HG03521 (cell line): ENCODE results near the gene SARNP.
"Not testable (repeated sequence)": the region's sequence is repeated elsewhere in the genome, so short reads cannot be mapped to it uniquely, and the experiment has no call there.

Experiments
- ATAC-seq: cut with Tn5 transposase; IDR thresholded peaks from one replicate; pipeline ENCODE4 v1.9.1; 2021; ENCODE audit warnings: mild to moderate bottlenecking, moderate library complexity; ENCODE audit not compliant: unreplicated experiment

SARNP gene

DNA sequence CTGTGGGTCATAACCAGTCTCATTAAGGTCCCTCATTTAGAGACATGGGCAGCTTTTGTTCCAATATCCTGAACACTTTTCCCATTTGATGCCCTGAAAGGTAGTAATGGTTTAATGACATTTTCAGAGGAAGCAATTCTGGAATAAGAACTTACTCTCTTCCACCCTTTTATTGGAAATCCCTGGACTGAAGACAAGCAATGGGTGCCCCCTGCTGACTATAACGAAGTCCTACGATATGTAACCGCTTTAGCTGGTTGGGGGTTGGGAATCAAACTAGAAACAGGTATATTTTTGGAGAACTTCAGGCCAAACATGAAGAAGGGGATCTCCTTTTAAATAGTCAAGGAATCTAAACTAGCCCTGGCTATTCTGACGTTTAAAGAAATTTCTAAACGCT lies 20.5 kb downstream of the SARNP start:
- no peak for ATAC-seq

- no peak for ATAC-seq
These were observed 21.6 kb downstream of the SARNP start for GRCh38 chr12:55795950-55796349.

DNA sequence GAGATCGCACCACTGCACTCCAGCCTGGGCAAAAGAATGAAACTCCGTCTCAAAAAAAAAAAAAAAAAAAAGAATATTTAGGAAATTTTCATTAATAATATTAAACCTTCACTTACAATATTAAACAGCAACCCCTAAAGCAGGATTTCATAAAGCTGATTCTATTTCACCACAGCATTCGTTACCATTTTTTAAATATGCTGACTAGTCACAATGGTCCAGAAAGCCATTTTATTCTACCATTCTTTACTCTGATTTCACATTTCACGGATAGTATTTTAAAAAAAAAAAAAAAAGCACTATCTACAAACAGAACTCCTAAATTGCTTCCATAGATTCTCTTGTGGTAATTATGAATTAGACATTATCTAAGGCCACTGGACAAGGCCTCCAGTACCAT lies 27.6 kb downstream of the SARNP start:
- no peak for ATAC-seq

GRCh38 chr12:55789171-55789570 lies 28.4 kb downstream of the SARNP start:
- no peak for ATAC-seq

- no peak for ATAC-seq
These were observed 29.0 kb downstream of the SARNP start for GRCh38 chr12:55788546-55788945.

- ATAC-seq, result no peak
These were observed 36.8 kb downstream of the SARNP start for GRCh38 chr12:55780685-55781084.

DNA sequence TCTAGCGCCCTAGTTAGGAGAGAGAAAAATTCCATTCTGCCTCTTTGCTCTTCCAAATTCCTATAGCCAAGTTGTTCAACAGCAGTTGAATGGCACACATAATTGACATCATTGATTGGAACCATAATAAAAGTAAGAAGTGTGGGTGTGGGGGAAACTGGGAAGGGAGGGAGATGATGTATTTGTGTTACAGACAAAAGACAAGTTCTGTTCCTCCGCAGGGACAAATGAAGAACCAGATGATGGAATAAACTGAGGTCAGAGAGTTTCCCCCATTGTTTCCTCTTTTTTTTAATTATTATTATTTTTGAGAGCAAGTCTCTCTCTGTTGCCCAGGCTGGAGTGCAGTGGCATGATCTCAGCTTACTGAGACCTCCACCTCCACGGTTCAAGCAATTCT lies 39.7 kb downstream of the SARNP start:
- ATAC-seq, result no peak

DNA sequence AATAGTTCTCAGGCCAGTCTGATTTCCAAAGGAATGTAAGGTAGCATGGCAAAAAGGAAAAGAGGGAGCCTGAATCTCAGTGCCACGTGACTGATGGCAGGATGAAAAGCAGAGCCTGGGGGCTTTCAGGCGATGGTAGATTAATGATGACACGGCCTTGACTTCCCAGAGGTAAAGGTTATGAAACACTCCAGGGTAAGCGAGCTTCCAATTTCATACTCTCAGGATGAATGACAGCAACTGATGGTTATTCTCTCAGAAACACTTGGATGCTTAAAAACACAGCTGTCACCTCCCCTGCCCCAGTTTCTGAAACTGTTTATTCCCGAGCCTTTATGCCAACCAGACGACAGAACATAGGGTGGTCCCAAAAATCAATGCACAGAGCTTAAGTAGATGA lies 45.8 kb downstream of the SARNP start:
- ATAC-seq, result no peak

DNA sequence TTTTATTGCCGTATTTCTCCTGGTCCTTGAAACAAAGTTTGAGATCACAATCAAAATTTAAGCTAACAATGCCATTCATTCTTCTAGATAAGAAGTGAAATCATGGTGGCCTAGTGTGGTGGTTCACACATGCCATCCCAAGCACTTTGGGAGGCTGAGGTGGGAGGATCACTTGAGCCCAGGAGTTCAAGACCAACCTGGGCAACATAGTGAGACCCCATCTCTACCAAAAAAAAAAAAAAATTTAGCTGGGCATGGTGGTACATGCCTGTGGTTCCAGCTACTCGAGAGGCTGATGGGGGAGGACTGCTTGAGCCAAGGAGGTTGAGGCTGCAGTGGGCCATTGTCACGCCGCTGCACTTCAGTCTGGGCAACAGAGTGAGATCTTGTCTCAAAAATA lies 50.4 kb downstream of the SARNP start:
- no peak for ATAC-seq

- no peak for ATAC-seq
These were observed 51.7 kb downstream of the SARNP start for GRCh38 chr12:55765736-55766290.

DNA sequence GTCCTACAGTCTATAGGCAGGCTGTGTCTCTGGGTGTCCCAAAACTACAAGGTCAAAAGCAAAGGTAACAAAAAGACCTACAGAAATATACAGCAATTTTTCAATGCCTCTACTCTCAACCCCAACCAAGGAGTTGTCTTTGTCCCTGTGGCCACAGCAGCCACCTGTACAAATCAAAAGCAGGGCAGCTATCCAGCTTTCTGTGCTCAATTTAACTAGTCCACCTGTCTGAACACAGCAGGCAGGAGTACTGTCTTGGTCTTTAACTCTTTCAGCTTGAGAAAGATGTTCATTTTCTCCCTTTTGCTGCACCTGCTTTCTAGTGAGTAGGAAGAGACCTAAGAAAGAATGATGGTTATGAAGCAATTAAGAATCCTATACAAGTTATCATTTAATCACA lies 54.9 kb downstream of the SARNP start:
- ATAC-seq, result no peak

DNA sequence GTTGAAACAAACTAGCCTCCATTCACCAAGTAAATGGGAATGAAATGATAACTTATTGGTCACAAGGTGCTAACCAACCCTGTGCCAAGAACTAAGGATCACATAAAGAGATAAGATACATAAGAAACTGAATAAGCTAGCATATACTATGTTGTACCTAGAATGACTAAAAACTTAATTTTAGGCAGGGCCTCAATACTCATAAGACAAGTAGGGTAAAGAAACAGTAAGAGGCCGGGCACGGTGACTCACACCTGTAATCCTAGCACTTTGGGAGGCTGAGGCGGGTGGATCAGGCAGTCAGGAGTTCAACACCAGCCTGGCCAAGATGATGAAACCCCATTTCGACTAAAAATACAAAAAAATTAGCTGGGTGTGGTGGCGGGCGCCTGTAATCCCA lies 56.9 kb downstream of the SARNP start:
- ATAC-seq, result no peak

GRCh38 chr12:55758575-55758974 lies 58.9 kb downstream of the SARNP start:
- not testable (repeated sequence) for ATAC-seq

DNA sequence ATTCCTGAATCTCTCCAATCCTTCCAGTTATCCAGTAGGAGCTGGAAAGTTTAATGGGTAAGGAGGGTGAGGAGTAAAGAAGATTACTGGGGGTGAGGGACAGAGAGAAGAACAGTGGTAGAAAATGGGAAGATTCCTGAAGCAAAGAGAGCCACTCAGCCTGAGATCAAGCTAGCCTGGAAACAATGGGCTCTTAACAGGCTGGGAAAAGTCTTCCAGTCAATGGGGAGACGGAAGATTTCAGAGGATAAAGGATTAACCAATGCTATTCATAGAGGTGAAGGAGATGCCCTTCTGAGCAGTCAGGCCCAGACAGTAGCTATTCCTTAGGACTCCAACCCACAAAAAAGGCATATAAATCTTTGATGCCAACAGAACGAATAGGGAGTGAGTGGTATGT lies 59.8 kb downstream of the SARNP start:
- ATAC-seq, result no peak

DNA sequence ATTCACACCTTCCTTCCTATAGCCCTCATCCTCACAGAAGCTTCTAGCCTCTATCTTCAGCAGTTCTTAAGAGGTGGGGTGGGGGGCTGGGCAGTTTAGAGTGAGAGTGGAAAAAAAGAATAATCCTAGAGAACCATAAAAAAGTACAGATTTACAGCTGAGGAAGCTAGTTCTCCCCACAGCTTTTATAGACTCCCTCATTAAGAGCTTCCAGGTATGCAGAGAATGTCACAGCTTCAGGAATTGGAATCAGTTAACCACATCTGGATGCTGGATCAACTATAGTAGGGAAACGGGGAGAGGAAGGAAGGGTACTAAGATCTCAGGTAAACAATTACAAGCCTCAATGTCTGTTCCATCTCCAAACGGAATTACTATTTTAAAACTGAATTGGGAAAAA lies 62.3 kb downstream of the SARNP start:
- no peak for ATAC-seq

- ATAC-seq, result no peak
These were observed 69.1 kb downstream of the SARNP start for GRCh38 chr12:55748230-55748993.

DNA sequence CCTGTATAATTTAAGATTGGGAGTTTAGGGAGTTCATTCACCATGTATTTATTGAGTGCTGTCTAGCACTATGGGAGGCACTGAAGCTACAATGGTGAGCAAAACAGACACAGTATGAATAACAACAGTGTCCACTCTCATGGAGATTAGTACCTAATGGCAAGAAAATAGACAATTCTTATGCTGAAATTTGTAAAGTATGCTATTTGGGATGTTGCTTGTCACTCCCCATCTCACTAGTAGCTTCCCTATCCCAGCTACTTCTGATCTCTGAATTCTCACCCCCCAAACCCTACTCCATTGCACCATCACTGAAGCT lies 70.7 kb downstream of the SARNP start:
- ATAC-seq, result no peak

- ATAC-seq, result no peak
These were observed 71.2 kb downstream of the SARNP start for GRCh38 chr12:55746174-55746912.

DNA sequence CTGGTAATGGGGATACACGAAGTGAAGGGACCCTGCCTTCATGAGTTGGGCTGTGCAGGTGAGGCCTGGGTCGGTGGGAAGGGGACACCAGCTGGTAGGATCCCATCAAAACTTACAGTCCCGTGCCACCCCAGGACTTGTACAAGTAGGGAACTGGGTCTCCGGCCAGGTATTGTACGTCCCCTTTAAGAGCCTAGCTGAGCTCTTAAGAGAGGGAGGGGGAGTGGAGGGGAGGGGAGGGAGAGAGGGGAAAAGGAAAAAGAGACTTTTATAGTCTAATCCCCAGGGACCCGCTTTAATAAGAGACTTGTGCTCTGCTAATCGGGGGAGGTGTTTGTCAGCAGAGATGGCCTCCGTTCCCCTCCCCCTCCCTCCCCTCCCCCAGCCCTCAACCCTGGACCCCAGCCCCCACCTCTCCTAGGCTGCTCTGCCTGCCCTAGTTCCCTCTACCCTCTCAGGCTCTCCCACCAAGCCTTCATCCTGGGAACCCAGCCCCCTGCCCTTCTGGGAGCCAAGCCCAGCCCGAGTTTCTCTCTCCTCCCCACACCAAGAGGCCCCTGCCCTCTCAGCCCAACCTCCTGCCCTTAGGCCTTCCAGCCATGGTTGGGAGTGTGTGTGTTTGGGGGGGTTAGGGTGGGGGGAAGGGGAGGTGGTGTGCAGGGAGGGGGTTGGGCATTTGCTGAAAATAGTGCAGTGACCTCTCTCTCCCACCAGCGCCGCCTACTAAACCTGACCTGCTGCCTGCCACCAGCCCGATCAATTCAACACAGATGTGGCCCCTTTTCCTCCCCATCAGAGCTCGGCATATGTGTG lies 72.0 kb downstream of the SARNP start:
- no peak for ATAC-seq

- no peak for ATAC-seq
These were observed 73.0 kb downstream of the SARNP start for GRCh38 chr12:55744340-55745030.
